Erythroblast (primary cell): ENCODE data around the gene CAPN13.

Source experiments
- DNase-seq, 2 experiments: peaks; one replicate each; lab custom pipeline; 2025; lab: John Stamatoyannopoulos, UW
- GATA1 ChIP-seq: IDR thresholded peaks from 2 replicates; pipeline ENCODE4 v1.6.1; 2011; ENCODE audit warnings: low read depth, mild to moderate bottlenecking, control low read depth, low read length, moderate library complexity
- POLR2A ChIP-seq: IDR thresholded peaks from 2 replicates; pipeline ENCODE4 v1.6.1; 2011; ENCODE audit warnings: mild to moderate bottlenecking, low read length

CAPN13 gene

DNA sequence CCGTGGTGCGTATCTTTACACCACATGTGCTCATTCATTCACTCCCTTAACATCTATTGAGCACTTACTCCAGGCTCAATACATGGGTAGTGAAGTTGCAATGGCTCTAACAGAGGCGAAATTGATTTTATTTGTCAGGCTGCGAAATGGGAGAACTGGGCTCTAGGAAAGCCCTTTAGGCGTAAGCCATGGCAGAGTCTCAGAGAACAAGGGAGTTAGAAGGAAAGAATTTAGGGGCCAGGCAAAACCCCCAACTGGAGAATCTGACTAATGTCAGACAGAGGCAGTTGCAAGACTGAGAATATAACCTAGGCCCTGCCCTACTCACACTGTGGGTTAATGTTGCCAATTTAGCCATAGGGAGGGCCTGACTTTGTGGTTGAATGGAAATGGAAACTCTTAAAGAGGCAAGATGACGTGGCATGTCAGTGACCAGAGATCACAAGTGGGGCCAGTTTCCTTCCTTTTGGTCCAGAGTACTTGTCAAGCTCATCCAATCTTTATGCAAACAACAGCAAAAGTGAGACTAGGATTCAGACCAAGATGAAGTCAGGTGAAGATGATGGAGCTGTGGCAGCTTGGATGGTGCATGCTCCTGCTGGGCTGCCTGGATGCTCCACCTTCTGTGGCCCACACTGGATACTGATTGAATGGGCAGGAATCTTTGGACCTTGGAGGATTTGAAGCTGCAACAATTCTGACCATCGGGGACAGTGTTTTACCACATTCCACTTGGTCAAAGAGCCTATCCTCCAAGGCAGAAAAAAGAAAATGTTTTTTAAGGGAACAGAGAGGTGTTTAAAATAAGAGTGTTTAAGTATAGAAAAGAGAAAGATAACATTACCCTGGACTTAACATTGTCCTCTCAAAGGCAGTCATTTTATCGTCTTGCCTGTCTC lies 92.2 kb downstream of the CAPN13 start:
- TF ChIP-seq POLR2A (no peak), GATA1 (no peak)
- DNase-seq, result no peak

DNA sequence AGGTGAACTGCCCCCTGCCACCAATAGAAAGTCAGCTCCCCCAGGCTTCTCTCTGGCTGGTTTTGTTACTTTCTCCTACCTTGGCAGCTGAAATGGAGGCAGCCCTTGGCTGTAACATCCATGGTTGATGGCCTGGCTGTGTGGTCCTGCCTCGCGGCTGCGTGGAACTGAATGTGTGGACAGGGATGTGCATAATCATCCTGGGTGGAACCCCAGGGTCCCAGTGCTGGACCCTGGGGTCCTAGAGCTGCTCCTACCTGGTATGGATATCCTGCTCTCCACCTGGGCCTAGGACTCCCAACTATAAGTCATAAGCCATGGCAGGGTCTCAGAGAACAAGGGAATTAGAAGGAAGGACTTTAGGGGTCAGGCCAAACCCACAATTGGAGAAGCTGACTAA lies 93.5 kb downstream of the CAPN13 start:
- DNase-seq, result no peak
- TF ChIP-seq GATA1 (no peak), POLR2A (no peak)

DNA sequence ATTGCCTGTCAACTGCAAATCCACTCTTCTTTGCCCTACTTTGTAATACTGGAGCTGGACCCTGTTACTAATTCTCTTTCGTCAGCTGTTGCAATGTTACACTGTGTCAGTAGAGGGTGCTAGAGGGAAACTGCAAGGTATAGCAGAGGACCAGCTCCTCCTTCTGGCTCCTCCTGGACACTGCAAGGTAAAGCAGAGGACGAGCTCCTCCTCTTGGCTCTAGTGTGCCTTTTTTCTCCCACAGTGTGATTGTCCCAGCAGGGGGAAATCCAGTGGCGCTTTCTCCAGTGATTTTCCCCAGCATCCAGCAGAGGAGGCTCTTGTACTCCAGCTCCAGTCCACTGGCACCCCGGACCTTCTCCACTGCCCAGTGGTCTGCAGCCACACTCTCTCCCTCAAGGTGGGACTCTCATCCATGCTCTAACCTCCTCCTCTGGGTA lies 95.6 kb downstream of the CAPN13 start:
- TF ChIP-seq POLR2A, result no peak
- TF ChIP-seq GATA1, result no peak
- peak; percentile 88 to 94 for DNase-seq

DNA sequence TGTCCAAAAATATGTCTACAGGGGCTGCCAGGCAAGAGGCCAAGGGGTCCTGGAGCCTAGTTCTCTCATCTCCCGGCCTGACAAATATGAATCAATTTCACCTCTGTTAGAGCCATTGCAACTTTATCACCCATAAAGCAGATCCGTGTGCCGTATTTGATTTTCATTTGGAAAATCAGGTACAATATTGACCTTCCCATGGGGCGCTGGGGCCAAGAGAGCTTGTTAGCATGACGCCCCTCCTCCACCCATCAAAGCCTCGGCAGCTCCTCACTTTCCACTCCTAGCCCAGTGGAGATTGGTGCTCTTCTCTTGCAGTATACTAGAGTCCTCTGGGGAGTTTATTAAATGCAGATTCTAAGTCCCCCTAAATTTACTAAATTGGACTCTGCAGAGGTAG lies 96.8 kb downstream of the CAPN13 start:
- TF ChIP-seq GATA1 (no peak), POLR2A (no peak)
- DNase-seq, result no peak

DNA sequence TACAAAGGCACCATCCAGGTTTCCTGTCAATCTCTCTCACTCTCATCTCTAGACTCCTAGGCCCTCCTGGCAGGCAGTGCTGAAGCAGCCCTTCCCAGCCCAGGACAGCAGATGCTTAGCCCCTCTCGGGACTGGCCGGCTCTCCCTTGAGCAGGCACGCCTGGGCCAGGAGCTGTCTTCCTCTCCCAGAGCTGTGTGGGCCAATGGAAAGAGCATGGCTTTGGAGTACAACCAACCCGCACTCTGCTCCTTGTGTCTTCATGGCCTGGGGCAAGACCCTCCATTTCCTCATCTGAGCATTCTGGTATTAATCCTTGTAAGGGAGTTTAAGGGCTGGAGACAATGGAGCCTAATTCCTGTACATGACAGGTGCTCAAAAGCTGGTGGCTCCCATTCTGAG lies 97.2 kb downstream of the CAPN13 start:
- DNase-seq, result no peak
- TF ChIP-seq GATA1 (no peak), POLR2A (no peak)

DNA sequence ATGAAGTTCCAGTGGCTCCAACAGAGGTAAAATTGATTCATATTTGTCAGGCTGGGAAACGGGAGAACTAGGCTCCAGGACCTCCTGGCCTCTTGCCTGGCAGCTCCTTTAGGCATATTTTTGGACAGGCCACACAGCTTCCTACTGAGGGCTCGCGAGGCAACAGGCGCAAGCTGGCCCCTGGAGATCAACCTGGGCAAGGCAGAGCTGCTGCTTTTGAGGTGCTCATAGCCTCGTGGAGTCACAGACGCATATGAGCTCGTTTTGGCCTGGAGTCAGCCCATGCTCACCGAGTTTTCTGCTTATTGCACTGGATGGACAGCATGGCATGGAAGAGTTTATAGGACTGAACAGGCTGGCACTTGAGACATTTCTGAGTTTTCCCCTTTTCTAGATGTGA lies 97.7 kb downstream of the CAPN13 start:
- DNase-seq, result no peak

DNA sequence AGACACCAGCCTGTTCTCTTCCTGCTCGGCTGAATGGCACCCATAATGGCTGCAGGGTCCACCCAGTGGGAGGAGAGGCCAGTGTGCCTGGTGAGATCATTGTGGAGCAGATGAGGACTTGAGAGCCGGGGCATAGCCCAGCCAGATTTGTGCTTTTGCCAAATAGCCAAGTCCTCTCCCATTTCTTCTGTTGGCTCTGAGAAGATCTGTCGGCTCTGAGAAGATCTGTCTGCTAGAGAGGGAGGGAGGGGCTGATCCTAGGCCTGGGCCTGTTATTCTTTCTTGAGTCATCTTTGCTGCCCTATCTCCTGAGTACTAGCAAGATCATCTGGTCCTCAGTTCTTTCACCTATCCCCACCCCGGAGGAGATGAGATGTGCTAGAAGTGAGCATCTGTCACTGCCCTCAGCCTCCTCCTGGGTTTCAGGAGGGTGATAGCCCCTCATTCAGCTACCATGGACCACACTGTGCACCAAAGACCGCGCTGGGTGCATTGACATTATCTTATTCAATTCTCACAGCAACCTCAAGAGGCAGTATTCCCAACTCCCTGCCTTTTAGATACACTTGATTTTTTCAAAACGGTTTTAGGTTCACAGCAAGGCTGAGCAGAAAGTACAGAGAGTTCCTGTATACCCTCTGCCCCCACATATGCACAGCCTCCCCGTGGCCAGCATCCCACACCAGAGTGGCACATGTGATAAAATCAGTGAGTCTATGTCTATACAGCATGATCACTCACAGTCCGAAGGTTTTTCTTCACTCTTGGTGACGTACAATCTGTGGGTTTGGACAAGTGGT lies 98.6 kb downstream of the CAPN13 start:
- no peak for TF ChIP-seq POLR2A
- TF ChIP-seq GATA1, result no peak
- DNase-seq, result peak; percentile 13 to 41

More for the DNA sequence above, 97.7 kb downstream of the CAPN13 start:
- TF ChIP-seq GATA1 (no peak), POLR2A (no peak)

DNA sequence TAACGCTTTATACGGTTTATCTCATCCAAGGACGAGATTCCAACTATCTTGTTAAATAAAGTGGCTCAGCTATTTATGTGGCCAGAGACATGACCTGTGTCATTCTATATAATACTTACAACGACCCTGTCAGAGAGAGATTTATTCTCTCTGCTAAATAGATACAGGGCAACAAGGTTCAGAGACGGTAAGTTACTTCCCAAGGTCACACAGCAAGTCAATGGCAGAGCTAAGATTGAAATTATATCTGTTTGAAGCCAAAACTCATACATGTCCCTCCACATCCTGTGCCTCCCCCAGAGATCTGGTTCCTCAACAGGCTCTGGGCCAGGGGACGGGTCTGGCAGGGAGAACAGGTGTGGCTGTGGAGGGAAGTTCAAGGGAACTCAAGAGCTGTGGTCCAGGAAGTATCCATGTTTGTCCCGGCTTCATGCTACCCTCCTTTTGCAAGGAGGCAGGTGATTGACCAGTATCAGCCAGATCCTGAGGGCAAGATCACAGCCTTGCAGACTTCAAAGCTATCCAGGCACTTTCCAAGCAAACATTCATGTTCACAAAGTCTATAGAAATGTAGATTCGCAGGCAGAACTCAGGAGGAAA lies 99.8 kb downstream of the CAPN13 start:
- TF ChIP-seq POLR2A (no peak), GATA1 (no peak)
- DNase-seq, result no peak

DNA sequence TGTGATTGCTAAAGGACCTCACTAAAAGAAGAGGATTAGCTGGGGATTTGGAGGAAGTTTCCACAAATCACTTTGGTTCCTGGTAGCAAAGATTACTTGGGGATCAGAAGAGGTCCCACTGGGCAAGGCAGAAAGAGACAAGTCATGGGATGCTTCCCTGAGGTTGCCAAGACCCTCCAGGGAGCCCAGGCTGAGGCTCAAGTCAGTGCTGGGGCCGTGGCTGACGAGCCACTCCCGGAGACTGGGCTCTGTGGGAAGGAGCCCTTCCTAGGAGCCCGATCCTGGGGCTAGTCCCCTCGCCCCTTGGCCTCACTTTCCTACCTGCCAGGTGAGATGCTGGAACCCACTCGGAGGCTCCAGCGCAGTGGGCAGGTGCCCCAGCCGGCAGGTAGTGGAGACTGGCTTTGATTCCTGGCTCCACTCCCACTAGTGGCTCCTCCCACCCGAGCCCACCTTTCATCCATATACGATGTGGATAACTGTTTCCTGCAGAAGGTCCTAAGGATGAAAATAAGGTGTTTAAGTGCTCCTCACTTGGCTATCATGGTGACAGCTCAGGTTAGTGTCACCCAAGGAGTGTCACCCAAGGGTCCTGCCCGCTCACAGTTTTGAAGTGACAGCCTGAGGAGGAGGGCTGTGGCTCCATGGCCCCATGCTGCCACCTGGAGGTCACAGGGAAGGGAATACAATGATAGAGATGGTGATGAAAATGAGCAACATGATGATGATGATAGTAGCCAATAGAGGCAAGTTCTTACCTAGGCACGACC lies 100.5 kb downstream of the CAPN13 start:
- TF ChIP-seq POLR2A (no peak), GATA1 (no peak)
- DNase-seq, result peak; percentile 70 to 86

DNA sequence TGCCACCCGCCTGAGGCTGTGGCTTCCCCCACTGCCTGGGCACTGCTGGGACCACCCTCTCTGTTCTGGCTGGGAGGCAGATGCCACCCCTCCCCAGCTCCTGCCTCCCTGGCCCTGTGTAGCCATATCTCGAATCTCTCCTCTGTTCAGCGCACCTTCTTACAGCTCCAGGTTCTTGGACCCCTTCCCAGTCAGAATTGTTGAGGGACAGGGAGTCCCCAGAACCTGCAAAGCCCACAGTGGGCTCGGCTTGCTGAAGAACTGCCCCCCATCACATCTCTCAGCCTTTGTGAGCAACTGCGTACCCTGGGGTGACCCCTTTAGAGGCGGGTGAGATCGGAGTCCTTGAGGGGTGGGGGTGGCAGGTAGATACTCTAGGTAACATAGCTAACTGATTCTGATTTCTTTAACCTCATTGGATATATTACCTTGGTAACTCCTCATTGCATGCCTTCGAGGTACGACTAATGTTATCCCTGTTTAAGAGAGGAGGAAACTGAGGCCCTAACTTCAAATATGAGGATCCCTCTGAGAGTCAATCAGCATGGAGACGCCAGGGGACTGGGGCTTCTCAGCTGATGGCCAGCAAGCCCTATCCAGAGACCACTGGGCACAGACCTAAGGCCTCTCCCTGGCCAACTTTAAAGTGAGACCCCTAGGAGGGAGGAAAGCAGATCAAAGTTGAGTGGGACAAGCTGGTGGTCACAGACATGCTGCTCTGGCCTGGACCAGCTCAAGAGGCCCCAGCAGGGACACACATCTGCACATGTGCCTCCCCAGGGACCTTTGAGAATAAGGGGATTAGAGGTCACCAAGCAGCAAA lies 101.3 kb downstream of the CAPN13 start:
- no peak for DNase-seq
- no peak for TF ChIP-seq POLR2A
- no peak for TF ChIP-seq GATA1

DNA sequence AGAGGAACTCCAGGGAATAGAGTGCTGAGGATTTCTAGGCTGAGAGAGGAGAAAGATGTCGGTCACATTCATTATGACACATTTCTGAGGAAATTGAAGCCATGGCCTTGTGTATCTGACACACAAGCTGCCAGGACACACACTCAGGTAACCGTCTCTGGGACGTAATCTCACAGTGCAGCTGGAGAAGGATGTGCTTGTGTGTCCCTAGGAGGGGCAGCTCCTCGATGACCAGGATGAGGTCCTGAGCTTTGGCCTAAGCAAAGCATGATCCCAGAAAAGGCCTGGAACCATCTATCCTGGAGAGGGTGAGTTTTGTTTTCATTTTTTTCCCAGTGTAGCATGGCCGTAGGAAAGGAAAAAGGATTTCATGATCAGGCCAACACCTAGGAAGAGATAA lies 102.2 kb downstream of the CAPN13 start:
- no peak for DNase-seq
- TF ChIP-seq POLR2A (no peak), GATA1 (no peak)

DNA sequence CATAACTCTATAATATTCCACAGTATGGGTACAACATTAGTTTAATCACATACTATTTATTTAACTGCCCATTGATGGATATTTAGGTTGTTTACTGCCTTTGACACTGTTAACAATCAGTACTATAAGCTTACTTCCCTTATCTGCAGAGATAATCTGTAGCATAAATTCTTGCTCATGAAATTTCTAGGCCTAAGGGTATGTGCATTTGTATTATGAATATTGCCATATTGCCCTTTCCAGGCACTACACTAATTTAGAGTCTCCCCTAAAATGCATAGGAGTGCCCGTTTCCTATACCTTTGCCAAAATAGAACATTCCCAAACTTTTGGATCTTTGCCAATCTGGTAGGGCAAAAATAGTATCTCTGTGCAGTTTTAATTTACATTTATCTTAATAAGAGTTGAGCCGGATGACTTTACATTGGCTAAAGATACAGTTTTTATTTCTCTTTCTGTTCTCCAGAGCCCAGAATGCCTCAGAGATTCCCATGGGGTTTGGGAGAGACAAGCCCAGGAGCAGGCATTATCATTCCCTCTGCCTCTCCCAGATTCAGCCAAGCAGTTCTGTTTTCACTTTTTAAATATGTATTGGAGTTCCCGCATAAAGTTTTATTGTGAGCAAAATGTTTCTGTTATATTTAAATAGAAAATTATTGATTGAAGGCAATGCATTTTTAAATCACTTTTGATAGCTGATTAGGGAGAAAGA lies 102.8 kb downstream of the CAPN13 start:
- no peak for TF ChIP-seq GATA1
- no peak for TF ChIP-seq POLR2A
- no peak for DNase-seq
